NCI-H510A (cell line): Measurements from ENCODE around the gene TYMS.
A peak's percentile ranks its signal among the peaks of the same experiment; 100 is the strongest.

Experiments
- DNase-seq: peaks from one replicate; lab custom pipeline; 2025; lab: John Stamatoyannopoulos, UW

Gene TYMS

GRCh38 chr18:712401-713134 is 55.1 kb downstream of the TYMS start, which contains the start of gene ENOSF1:
TSS of gene ENOSF1 (minus strand) at chr18:712630. CDS start at chr18:712587, 43 bp downstream.
- DNase-seq, result peak; percentile 76

GRCh38 chr18:713135-713490 is 55.7 kb downstream of the TYMS start:
- no peak for DNase-seq

DNA sequence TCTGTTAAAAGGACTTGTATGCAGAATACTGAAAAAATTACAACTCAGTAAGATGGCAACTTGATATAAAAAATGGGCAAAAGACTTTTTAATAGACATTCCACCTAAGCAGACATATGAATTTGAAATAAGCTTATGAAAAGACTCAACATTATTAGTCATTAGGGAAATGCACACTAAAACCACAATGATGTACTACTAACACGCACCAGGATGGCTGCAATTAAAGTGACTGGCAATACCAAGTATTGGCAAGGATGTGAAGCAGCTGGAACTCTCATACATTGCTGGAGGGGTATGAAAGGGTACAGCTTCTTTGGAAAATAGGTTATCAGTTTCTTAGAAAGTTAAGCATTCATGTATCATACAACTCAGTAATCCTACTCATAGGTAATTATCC is 58.2 kb downstream of the TYMS start:
- no peak for DNase-seq

DNA sequence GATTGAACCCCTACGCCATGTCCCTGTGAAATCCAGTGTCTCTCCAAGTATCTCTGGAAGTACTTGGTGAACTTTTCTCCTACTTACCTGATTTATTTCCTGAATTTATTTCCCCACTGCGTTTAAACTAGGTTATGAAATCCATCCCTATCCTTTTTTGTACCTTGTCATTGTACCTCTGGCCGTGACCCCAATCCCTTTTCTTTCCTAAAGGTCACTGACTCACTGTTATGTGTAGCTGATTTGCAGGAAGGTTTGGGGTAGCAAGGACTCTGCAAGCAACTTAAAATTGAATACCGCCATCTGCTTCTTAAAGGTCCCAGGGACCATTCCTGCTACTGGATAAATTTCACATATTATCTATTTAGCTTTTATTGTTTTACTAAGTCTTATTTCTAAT is 59.5 kb downstream of the TYMS start:
- no peak for DNase-seq
